Brain microvascular endothelial cell (primary cell): Measurements from ENCODE around the gene GNB2.

Source experiments
- DNase-seq: peaks from one replicate; pipeline ENCODE4 v3.0.0-alpha.2; 2020
- H3K27ac ChIP-seq: fragments of 250-450 bp; sonication (Bioruptor Pico); 2 replicates; pipeline ENCODE4 v1.5.1; 2020; ENCODE audit warnings: mild to moderate bottlenecking, moderate library complexity
- H3K27me3 ChIP-seq: fragments of 250-450 bp; sonication (Bioruptor Pico); replicated peaks from 2 replicates; pipeline ENCODE4 v1.5.1; 2020; ENCODE audit warnings: mild to moderate bottlenecking
- H3K36me3 ChIP-seq: fragments of 250-450 bp; sonication (Bioruptor Pico); replicated peaks from 2 replicates; pipeline ENCODE4 v1.5.1; 2020; ENCODE audit warnings: mild to moderate bottlenecking
- H3K4me3 ChIP-seq: 2 replicates; pipeline ENCODE4 v1.5.1; 2011; ENCODE audit warnings: low read depth, mild to moderate bottlenecking, control low read depth, low read length, moderate library complexity
- CTCF ChIP-seq: IDR thresholded peaks from 2 replicates; pipeline ENCODE4 v1.5.1; 2011; ENCODE audit warnings: low read depth, mild to moderate bottlenecking, moderate library complexity, low read length, control low read depth, inconsistent platforms; ENCODE audit errors: missing control alignments
- in situ Hi-C: cut with HindIII; loops from 2 replicates; pipeline ENCODE4 v1.10.0; 2017; ENCODE audit warnings: low sequenced_read_pairs, low pct_ligation_motif_present

The GNB2 gene

GRCh38 chr7:100719523-100720278 is 46.2 kb downstream of the GNB2 start:
- peak; percentile 16 for DNase-seq
- peaks cover 25% of the 10 kb centered on the region for H3K27me3 ChIP-seq

GRCh38 chr7:100720279-100720670 is 46.7 kb downstream of the GNB2 start, which contains the start of gene EPO:
Gene EPO, plus strand, starts transcription at chr7:100720468. Its CDS starts 513 bp downstream, at chr7:100720981.
- no peak for TF ChIP-seq CTCF
- in situ Hi-C loops = loop anchor here (25.0 kb wide), 1 partner anchor 117 kb away; the partner anchor contains the start of gene EPHB4
- peaks cover 25% of the 10 kb centered on the region for H3K27me3 ChIP-seq
- H3K36me3 ChIP-seq = no peaks in the 10 kb centered on the region
- no peak within 1 kb of the TSS for H3K27ac ChIP-seq
- H3K4me3 ChIP-seq = no peak within 1 kb of the TSS
- DNase-seq = no peak

More at GRCh38 chr7:100719523-100720278, 46.2 kb downstream of the GNB2 start:
- H3K27ac ChIP-seq = no peak overlapping the region
- peak; percentile 55 for TF ChIP-seq CTCF
- in situ Hi-C loops = loop anchor here (25.0 kb wide), 1 partner anchor 118 kb away; the partner anchor contains the start of gene EPHB4
- H3K36me3 ChIP-seq = no peaks in the 10 kb centered on the region
- H3K4me3 ChIP-seq = no peak overlapping the region

GRCh38 chr7:100720671-100721504 is 47.3 kb downstream of the GNB2 start:
- H3K36me3 ChIP-seq = no peaks in the 10 kb centered on the region
- TF ChIP-seq CTCF = no peak
- H3K27me3 ChIP-seq = peaks cover 25% of the 10 kb centered on the region
- in situ Hi-C loops = loop anchor here (25.0 kb wide), 1 partner anchor 116 kb away; the partner anchor contains the start of gene EPHB4
- H3K4me3 ChIP-seq = no peak overlapping the region
- no peak for DNase-seq
- H3K27ac ChIP-seq = no peak overlapping the region

- no peak overlapping the region for H3K4me3 ChIP-seq
- H3K27me3 ChIP-seq = peaks cover 25% of the 10 kb centered on the region
- DNase-seq = no peak
- no peak for TF ChIP-seq CTCF
- H3K36me3 ChIP-seq = no peaks in the 10 kb centered on the region
- in situ Hi-C loops = loop anchor here (25.0 kb wide), 1 partner anchor 116 kb away; the partner anchor contains the start of gene EPHB4
- H3K27ac ChIP-seq = no peak overlapping the region
Observed at GRCh38 chr7:100721505-100721812, 47.9 kb downstream of the GNB2 start.

GRCh38 chr7:100722480-100723212 is 49.1 kb downstream of the GNB2 start:
- no peaks in the 10 kb centered on the region for H3K36me3 ChIP-seq
- no peak for TF ChIP-seq CTCF
- H3K4me3 ChIP-seq = no peak overlapping the region
- H3K27me3 ChIP-seq = peaks cover 25% of the 10 kb centered on the region
- in situ Hi-C loops = loop anchor here (25.0 kb wide), 1 partner anchor 115 kb away; the partner anchor contains the start of gene EPHB4
- DNase-seq = no peak
- no peak overlapping the region for H3K27ac ChIP-seq
